ENCODE data around the gene SPRTN.
"Not testable (repeated sequence)": the region's sequence is repeated elsewhere in the genome, so short reads cannot be mapped to it uniquely, and the experiment has no call there.

SPRTN gene

DNA sequence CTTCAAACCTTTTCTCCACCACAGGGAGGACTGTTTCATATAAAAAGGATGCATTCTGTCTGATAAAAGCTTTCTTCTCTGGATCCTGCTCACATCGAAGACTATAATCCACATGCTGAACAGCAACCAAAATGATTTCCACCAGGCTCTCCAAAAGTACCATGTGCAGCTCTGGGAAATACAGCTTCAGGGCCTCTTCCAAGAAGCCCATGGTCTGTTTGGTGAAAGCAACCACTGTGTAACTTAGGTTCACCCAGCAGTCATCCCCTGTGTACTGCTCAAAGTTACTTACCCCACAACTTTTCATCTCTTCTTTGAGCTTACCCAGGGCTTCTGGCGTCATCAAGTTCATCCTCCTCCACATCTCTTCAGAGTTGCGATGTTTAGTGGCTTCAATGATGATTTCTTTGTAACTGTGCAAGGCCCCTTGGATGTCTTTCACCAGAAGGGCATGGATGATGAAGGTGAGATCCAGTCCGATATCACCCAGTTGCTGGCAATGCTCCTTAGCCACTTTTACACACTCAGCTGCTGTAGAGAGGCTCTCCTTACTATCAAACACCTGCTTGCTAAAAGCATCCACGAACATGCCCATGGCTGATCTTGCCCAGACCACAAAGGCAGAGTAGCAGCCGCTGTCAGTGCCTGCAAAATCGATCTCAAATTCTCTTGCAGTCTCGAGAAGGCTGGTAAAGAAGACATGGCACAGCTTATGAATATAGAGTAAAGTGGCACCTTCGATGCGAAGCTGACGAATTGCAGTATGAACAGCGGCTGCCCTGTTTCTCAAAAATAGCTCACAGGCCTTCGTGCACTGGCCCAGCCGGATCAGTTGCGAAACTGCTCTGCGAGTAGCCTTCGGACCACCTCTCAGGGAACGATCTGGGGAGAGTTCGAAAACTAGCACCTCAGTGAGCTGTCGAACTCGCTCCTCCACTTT, 2.2 kb upstream of the SPRTN start:
- DNase-seq (ENCODE audit: low spot score) = no peak

DNA sequence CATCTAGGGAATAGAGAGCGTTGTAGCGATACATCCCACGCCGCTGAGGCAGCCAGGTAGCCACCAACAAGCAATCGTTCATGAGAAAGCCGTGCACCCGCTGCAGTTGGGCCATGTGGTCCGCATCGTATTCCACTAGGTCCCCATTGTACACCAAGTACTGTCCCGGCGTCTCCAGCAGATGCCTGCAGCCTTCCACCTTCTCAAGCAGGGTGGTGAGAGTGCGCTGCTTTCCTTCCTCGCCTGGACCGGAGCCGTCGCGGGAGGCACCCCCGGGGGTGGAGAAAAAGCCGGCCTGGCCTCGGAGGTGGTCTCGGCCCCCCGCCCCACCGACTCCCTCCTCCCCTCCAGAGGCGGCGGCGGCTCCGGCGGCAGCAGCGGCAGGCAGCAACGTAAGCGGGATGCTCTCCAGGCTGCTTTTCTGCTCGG, 1.0 kb upstream of the SPRTN start:
- DNase-seq (ENCODE audit: low spot score) = peak; percentile 23

- peak; percentile 98 for DNase-seq (ENCODE audit: low spot score)
Observed at GRCh38 chr1:231337472-231338269, 422 bp upstream of the SPRTN start, which contains the start of gene EXOC8. Gene EXOC8 (minus strand): TSS chr1:231337852. CDS start chr1:231337745, 107 bp downstream.

- no peak for DNase-seq (ENCODE audit: low spot score)
Observed at GRCh38 chr1:231340328-231341013, 2.4 kb downstream of the SPRTN start.

- DNase-seq (ENCODE audit: low spot score) = no peak
Observed at GRCh38 chr1:231347961-231348360, 9.9 kb downstream of the SPRTN start.

GRCh38 chr1:231348442-231348841, 10.3 kb downstream of the SPRTN start:
- DNase-seq (ENCODE audit: low spot score) = no peak

- not testable (repeated sequence) for DNase-seq (ENCODE audit: low spot score)
Observed at GRCh38 chr1:231348856-231349255, 10.8 kb downstream of the SPRTN start.

- DNase-seq (ENCODE audit: low spot score) = no peak
Observed at GRCh38 chr1:231351816-231352215, 13.7 kb downstream of the SPRTN start.

DNA sequence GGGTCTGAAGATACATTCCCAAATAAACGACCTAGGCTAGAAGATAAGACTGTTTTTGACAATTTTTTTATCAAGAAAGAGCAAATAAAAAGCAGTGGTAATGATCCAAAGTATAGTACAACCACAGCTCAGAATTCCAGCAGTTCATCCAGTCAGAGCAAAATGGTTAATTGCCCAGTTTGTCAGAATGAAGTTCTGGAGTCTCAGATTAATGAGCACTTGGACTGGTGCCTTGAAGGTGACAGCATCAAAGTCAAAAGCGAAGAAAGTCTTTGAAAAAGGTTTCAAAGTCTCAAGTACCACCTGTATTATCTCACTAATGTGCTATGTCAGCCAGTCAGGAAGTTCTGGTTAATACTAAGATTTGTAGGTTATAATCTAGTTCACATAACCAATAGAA, 15.0 kb downstream of the SPRTN start:
- DNase-seq (ENCODE audit: low spot score) = no peak

DNA sequence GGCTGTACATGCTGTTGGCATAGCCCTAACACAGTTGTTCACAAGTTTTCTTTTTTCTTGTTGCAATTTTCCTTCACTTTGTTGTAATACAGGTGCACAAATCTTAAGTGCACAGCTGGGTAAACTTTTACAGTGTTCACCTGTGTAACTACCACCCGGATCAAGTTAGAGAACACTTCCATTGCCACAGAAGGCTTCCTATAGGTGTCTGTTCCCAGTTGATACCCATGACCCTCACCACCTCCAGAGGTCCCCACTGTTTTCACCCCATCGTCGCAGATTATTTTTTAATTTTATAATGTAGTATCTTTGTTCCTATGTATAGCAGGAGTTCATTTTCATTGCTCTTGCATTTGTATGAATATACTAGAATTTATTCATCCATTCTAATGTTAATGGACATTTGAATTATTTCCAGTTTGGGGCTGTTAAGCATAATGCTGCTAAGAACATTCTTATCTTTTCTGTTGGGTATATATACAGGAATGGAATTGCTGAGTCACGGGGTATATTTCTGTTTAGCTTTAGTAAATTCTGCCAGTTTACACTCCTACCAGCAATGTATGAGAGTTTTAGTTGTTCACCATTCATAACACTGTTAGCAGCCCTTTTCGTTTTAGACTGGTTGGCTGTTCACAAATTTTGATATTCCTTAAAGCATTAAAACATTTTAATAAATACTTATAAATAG, 16.4 kb downstream of the SPRTN start:
- no peak for DNase-seq (ENCODE audit: low spot score)

DNA sequence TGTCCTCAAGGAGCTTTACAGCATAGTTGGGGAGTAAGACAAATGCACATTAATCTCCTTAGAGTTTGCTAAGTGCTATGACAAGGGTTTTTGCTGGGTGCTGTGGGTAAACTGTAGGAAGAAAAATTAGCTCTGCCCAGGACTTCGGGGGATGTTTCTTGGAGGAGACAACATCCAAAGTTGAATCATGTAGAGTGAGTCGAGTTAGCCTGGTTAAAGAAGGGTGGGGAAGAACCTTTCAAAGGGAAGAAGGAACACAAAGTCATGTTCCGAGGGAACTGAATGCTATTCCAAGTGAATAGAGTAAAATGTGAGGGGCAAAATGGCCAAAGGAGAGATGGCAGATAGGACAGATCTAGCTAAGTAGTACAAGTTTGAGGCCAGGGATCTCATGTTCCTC, 17.1 kb downstream of the SPRTN start:
- DNase-seq (ENCODE audit: low spot score) = no peak

DNA sequence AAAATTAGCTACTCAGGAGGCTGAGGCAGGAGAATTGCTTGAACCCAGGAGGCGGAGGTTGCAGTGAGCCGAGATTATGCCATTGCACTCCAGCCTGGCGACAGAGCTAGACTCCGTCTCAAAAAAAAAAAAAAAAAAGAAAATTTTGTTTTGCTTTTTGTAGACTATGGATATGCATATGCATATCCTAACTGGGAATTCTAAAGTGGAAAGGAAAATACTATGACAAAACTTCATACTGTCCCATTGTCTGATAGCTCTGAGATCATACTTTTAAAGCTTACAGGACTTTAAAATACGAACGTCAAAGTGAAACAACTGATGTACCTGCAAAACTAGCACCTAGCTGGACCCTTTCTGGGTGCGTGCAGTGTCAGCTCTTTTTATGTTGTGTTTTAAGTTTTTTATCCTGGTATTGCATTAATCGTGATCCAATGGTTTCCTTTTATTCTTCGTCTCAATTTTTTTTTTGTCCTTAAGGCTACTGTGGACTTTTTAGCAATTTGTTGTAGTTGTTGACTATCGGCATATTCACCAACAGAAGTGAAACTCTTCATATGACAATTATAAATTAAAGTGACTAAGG, 19.2 kb downstream of the SPRTN start:
- DNase-seq (ENCODE audit: low spot score) = no peak

- DNase-seq (ENCODE audit: low spot score) = peak; percentile 35
Observed at GRCh38 chr1:231357831-231358354, 19.8 kb downstream of the SPRTN start.

DNA sequence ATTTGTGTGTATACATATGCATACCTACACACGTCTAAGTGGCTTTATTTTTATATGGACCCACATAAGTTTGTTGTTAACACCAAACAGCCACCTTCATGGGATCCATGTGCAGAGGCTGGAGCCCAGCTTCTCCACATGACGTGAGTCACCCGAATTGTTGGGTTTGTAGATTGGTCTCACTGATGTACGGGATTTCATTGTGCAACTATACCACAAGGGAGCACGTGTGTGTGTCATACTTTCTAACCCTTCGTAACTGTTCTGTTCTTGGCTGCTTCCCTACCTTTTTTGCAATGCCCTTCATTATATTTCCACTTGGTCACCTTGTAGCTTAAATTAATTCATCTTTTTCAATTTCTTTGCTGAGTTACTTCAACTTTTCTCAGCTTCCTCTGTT, 21.0 kb downstream of the SPRTN start:
- DNase-seq (ENCODE audit: low spot score) = no peak

DNA sequence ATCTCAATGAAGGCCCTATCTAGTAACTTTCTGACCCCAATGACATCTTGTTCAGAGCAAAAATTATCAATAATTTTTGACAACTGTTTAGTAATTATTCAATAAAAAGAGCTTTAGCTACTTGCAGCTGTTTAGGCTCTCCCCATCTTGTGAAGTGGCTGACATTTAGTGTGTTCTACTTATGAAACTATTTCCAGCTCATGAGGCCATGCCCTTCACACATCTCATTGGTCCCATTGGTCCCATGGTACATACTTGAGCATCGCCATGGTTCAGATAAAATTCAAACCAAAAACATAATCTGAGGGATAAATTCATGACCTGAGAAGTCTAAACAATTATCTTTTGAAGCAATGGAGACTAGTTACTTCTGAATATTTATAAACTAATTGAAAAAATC, 24.2 kb downstream of the SPRTN start:
- DNase-seq (ENCODE audit: low spot score) = no peak

DNA sequence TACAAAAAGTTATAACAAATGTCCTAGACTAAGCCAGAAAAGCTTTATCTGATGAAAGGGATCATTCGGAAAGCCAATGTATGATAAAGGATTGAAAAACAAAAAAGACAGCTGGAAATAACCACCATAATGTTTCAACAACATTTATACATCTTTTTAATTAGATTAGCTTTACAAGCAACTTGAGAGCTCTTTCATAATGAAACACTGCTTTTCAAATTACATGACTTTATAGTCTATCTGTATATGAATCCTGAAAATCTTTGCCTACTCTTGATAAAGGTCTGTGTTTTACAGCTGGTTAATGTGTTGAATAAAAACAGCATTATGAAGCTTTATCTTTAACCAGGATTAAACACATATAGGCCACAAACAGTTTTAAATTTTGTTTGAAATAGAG, 25.5 kb downstream of the SPRTN start:
- DNase-seq (ENCODE audit: low spot score) = no peak

- no peak for DNase-seq (ENCODE audit: low spot score)
Observed at GRCh38 chr1:231364192-231364591, 26.1 kb downstream of the SPRTN start.

GRCh38 chr1:231369282-231369681, 31.2 kb downstream of the SPRTN start:
- no peak for DNase-seq (ENCODE audit: low spot score)

- no peak for DNase-seq (ENCODE audit: low spot score)
Observed at GRCh38 chr1:231372501-231372900, 34.4 kb downstream of the SPRTN start.

DNA sequence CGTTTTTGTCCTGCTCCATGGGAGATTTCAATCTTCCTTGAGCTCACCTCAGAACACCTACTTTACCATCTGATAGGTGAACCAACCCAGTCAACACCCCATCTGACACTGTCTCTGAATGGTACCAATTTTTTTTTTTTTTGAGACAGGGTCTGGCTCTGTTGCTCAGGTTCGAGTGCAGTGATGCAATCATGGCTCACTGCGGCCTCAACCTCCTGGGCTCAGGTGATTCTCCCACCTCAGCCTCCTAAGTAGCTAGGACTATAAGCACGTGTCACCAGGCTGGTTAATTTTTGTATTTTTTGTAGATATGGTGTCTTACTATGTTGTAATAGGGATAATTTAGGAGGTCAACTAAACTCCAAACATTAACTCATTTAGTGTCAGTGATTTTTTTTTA, 36.3 kb downstream of the SPRTN start:
- no peak for DNase-seq (ENCODE audit: low spot score)

DNA sequence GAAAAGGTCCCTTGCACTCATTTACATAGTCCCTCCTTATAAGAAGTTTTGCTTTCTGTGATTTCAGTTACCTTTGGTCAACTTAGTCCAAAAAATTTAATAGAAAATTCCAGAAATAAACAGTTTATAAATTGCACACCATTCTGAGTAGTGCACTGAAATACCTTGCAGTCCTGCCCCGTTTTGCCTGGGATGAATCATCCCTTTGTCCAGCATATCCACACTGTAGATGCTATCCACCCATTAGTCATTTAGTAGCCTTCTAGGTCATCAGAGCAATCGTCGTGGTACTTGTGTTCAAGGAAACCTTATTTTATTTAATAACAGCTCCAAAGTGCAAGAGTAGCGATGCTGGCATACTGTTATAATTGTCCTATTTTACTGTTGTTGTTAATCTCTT, 38.0 kb downstream of the SPRTN start:
- DNase-seq (ENCODE audit: low spot score) = no peak
